GM19193 (cell line): ENCODE measurements around the gene KRT74.

ENCODE experiments used
- POLR2A ChIP-seq: IDR thresholded peaks from 4 replicates; pipeline ENCODE4 v1.6.1; 2011; ENCODE audit not compliant: insufficient read depth, insufficient read length; ENCODE audit errors: extremely low read depth

The KRT74 gene

GRCh38 chr12:52559979-52560378 lies 13.7 kb downstream of the KRT74 start:
- no peak for TF ChIP-seq POLR2A

- no peak for TF ChIP-seq POLR2A
Observed at GRCh38 chr12:52558781-52559445, 14.7 kb downstream of the KRT74 start.

- no peak for TF ChIP-seq POLR2A
Observed at GRCh38 chr12:52557476-52557875, 16.2 kb downstream of the KRT74 start.

- no peak for TF ChIP-seq POLR2A
Observed at GRCh38 chr12:52555577-52555976, 18.1 kb downstream of the KRT74 start.

GRCh38 chr12:52552681-52553195 lies 20.9 kb downstream of the KRT74 start, which contains the start of gene KRT71:
Gene KRT71, minus strand, starts transcription at chr12:52553145. Its CDS starts 68 bp downstream, at chr12:52553077.
- TF ChIP-seq POLR2A: no peak

- no peak for TF ChIP-seq POLR2A
Observed at GRCh38 chr12:52552055-52552454, 21.6 kb downstream of the KRT74 start.

- no peak for TF ChIP-seq POLR2A
Observed at GRCh38 chr12:52551216-52551865, 22.3 kb downstream of the KRT74 start.

GRCh38 chr12:52546126-52546525 lies 27.5 kb downstream of the KRT74 start:
- TF ChIP-seq POLR2A: no peak

GRCh38 chr12:52543985-52544883 lies 29.4 kb downstream of the KRT74 start:
- TF ChIP-seq POLR2A: no peak

- no peak for TF ChIP-seq POLR2A
Observed at GRCh38 chr12:52542785-52543318, 30.8 kb downstream of the KRT74 start.

- TF ChIP-seq POLR2A: no peak
Observed at GRCh38 chr12:52542157-52542556, 31.5 kb downstream of the KRT74 start.

GRCh38 chr12:52541709-52542108 lies 31.9 kb downstream of the KRT74 start:
- no peak for TF ChIP-seq POLR2A

GRCh38 chr12:52540531-52540930 lies 33.1 kb downstream of the KRT74 start:
- no peak for TF ChIP-seq POLR2A

- no peak for TF ChIP-seq POLR2A
Observed at GRCh38 chr12:52539821-52540173, 33.8 kb downstream of the KRT74 start.

- TF ChIP-seq POLR2A: no peak
Observed at GRCh38 chr12:52539083-52539820, 34.4 kb downstream of the KRT74 start.

- TF ChIP-seq POLR2A: no peak
Observed at GRCh38 chr12:52537101-52537500, 36.5 kb downstream of the KRT74 start.
